HepG2 (cell line): ENCODE results near the gene ZNF581. TPM values are rescaled to one million over a fixed set of nuclear protein-coding genes. Genes with fewer than 3 reads are reported as not detected.

Source experiments
- AHR ChIP-seq: IDR thresholded peaks from 2 replicates; pipeline ENCODE4 v1.6.1; 2018; ENCODE audit warnings: missing genetic modification reagents, missing compliant biosample characterization
- ASH2L ChIP-seq: fragments of 300-600, 200-600 bp; sonication (generic); IDR thresholded peaks from 2 replicates; pipeline ENCODE4 v1.7.0; 2017; ENCODE audit warnings: low read depth, mild to moderate bottlenecking, moderate library complexity, mixed read lengths, low read length; ENCODE audit not compliant: insufficient read length
- GPN1 ChIP-seq: sonication (generic); formaldehyde crosslinking; IDR thresholded peaks from 2 replicates; pipeline ENCODE4 v1.5.1; 2020; ENCODE audit warnings: missing genetic modification reagents, borderline replicate concordance
- KLF15 ChIP-seq: sonication (generic); formaldehyde crosslinking; IDR thresholded peaks from 2 replicates; pipeline ENCODE4 v1.8.1; 2023; ENCODE audit warnings: borderline replicate concordance, mild to moderate bottlenecking, inconsistent platforms, missing genetic modification reagents, mixed read lengths
- MTA1 ChIP-seq: sonication (generic); formaldehyde crosslinking; IDR thresholded peaks from 2 replicates; pipeline ENCODE4 v1.4.0; 2020; ENCODE audit warnings: missing genetic modification reagents, mild to moderate bottlenecking, borderline replicate concordance
- NRL ChIP-seq: sonication (generic); formaldehyde crosslinking; IDR thresholded peaks from 2 replicates; pipeline ENCODE4 v1.5.0; 2020; ENCODE audit warnings: missing genetic modification reagents, mild to moderate bottlenecking, moderate library complexity, borderline replicate concordance
- PTBP1 ChIP-seq: fragments of 200-400 bp; formaldehyde crosslinking; IDR thresholded peaks from 2 replicates; pipeline ENCODE4 v1.6.1; 2018; ENCODE audit warnings: low read length, low read depth; ENCODE audit not compliant: poor library complexity, severe bottlenecking
- SP140L ChIP-seq: sonication (generic); formaldehyde crosslinking; IDR thresholded peaks from 2 replicates; pipeline ENCODE4 v1.4.0; 2020; ENCODE audit warnings: missing genetic modification reagents, borderline replicate concordance
- SRSF4 ChIP-seq: fragments of 200-400 bp; formaldehyde crosslinking; IDR thresholded peaks from one replicate; pipeline ENCODE4 v1.6.1; 2018; ENCODE audit warnings: mild to moderate bottlenecking, low read depth, low read length, moderate library complexity; ENCODE audit not compliant: poor library complexity, severe bottlenecking
- ZNF234 ChIP-seq: sonication (generic); formaldehyde crosslinking; conservative IDR thresholded peaks from 2 replicates; pipeline ENCODE4 v1.5.1; 2020; ENCODE audit warnings: mild to moderate bottlenecking, missing genetic modification reagents
- ZNF33B ChIP-seq: sonication (generic); formaldehyde crosslinking; IDR thresholded peaks from 2 replicates; pipeline ENCODE4 v1.5.1; 2020; ENCODE audit warnings: mild to moderate bottlenecking, missing genetic modification reagents
- ZNF496 ChIP-seq: sonication (generic); formaldehyde crosslinking; IDR thresholded peaks from 2 replicates; pipeline ENCODE4 v1.8.1; 2023; ENCODE audit warnings: mild to moderate bottlenecking, moderate library complexity, missing genetic modification reagents; ENCODE audit not compliant: insufficient replicate concordance
- ZNF580 ChIP-seq: IDR thresholded peaks from 2 replicates; pipeline ENCODE4 v1.6.1; 2016; ENCODE audit warnings: low read depth, borderline replicate concordance
- ZNF597 ChIP-seq: sonication (generic); formaldehyde crosslinking; IDR thresholded peaks from 2 replicates; pipeline ENCODE4 v1.5.0; 2020; ENCODE audit warnings: missing genetic modification reagents
- ZNF687 ChIP-seq: sonication (generic); formaldehyde crosslinking; IDR thresholded peaks from 2 replicates; pipeline ENCODE4 v1.5.1; 2020; ENCODE audit warnings: mild to moderate bottlenecking, missing genetic modification reagents, moderate library complexity
- ZNF709 ChIP-seq: sonication (generic); formaldehyde crosslinking; IDR thresholded peaks from 2 replicates; pipeline ENCODE4 v1.5.0; 2020; ENCODE audit warnings: mild to moderate bottlenecking, missing genetic modification reagents
- polyA plus RNA-seq, 8 experiments: library from polyadenylated mRNA; depleted of rRNA in 3 of 8; stranded (reverse) in 7 of 8; unstranded in 1 of 8; fragments of >200 nt; fragmentation: Illumina TruSeq in 4 of 8; extraction: Trizol in 4 of 8; gene quantifications; 2 replicates each; pipeline versions ENCODE4 v1.2.1 to v1.2.3, GENCODE V29; 2011 to 2016; ENCODE audit warnings: low read depth in 4 of 8, missing spikeins in 1 of 8, mixed read lengths in 1 of 8; ENCODE audit not compliant: insufficient read depth in 1 of 8
- total RNA-seq, 5 experiments: library from RNA; depleted of rRNA; stranded (reverse); fragments of >200 nt; fragmentation: Illumina TruSeq; extraction: Trizol; gene quantifications; 2 replicates each; pipeline ENCODE4 v1.2.3, GENCODE V29; 2016; ENCODE audit warnings: low read depth in 1 of 5

The ZNF581 gene
- total and polyA plus RNA-seq, 2 of the 13 experiments (the other 11 are each of a cell fraction or from before 2014, with no cell fraction given) = 19.6 to 49.5 TPM

GRCh38 chr19:55640043-55640576, 3.3 kb upstream of the ZNF581 start (continued):
- TF ChIP-seq ZNF234 (CRISPR knock-in tag) = no peak
- peak; percentile 7; the same call in 1 of the 2 replicates for TF ChIP-seq ZNF580
- no peak for TF ChIP-seq SRSF4
- TF ChIP-seq ZNF496 (CRISPR knock-in tag) = no peak
- TF ChIP-seq PTBP1 = no peak
- TF ChIP-seq SP140L (CRISPR knock-in tag) = no peak
- no peak for TF ChIP-seq ASH2L
- no peak for TF ChIP-seq MTA1 (CRISPR knock-in tag)
- TF ChIP-seq ZNF709 (CRISPR knock-in tag) = no peak
- no peak for TF ChIP-seq NRL (CRISPR knock-in tag)
- TF ChIP-seq AHR = no peak
- no peak for TF ChIP-seq ZNF597 (CRISPR knock-in tag)
- peak; percentile 83; the same call in 1 of the 2 replicates for TF ChIP-seq ZNF687 (CRISPR knock-in tag)
- TF ChIP-seq ZNF33B (CRISPR knock-in tag) = no peak
- TF ChIP-seq KLF15 = no peak
- TF ChIP-seq GPN1 (CRISPR knock-in tag) = no peak
